ENCODE measurements around the gene EBF3.

The EBF3 gene

GRCh38 chr10:130000918-130001317 is 36.8 kb upstream of the EBF3 start:
- Histone ChIP-seq H3K27me3 (ENCODE audit: insufficient read depth, low read depth) (no peaks in the 10 kb centered on the region), H3K4me2 (no peak overlapping the region), H2AFZ (ENCODE audit: low read depth) (no peak overlapping the region), H4K20me1 (ENCODE audit: insufficient read depth) (no peaks in the 10 kb centered on the region), H3K79me2 (ENCODE audit: insufficient read depth, low read depth) (no peaks in the 10 kb centered on the region), H3K4me3 (IDR thresholded peaks at IDR 0.05; ENCODE audit: insufficient read depth, low read depth, low read length) (no peak overlapping the region), H3K4me1 (ENCODE audit: low read depth, poor library complexity, severe bottlenecking) (no peaks in the 10 kb centered on the region), H3K9ac (no peak overlapping the region), H3K27ac (no peak overlapping the region), H3K36me3 (ENCODE audit: insufficient read depth) (no peaks in the 10 kb centered on the region)
- no peak for TF ChIP-seq CTCF (conservative IDR thresholded peaks at IDR 0.05; ENCODE audit: low read depth, low read length)

DNA sequence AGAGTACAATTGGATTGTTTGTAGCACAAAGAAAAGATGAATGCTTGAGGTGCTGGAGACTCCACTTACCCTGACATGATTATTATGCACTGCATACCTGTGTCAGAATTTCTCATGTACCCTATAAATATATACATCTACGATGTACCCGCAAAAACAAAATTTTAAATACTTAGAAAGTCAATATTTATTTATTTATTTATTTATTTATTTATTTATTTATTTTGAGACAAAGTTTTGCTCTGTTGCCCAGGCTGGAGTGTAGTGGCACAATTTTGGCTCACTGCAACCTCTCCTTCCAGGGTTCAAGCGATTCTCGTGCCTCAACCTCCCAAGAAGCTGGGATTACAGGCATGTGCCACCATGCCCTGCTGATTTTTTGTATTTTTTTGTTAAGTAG is 35.1 kb upstream of the EBF3 start:
- H3K27ac ChIP-seq, result no peak overlapping the region
- H4K20me1 ChIP-seq (ENCODE audit: insufficient read depth), result no peaks in the 10 kb centered on the region
- H3K9ac ChIP-seq, result no peak overlapping the region
- H3K36me3 ChIP-seq (ENCODE audit: insufficient read depth), result no peaks in the 10 kb centered on the region
- no peak overlapping the region for H3K4me2 ChIP-seq
- H3K79me2 ChIP-seq (ENCODE audit: insufficient read depth, low read depth), result no peaks in the 10 kb centered on the region
- H3K4me1 ChIP-seq (ENCODE audit: low read depth, poor library complexity, severe bottlenecking), result no peaks in the 10 kb centered on the region
- no peak overlapping the region for H3K4me3 ChIP-seq (IDR thresholded peaks at IDR 0.05; ENCODE audit: insufficient read depth, low read depth, low read length)
- no peak for TF ChIP-seq CTCF (conservative IDR thresholded peaks at IDR 0.05; ENCODE audit: low read depth, low read length)
- no peak overlapping the region for H2AFZ ChIP-seq (ENCODE audit: low read depth)
- no peaks in the 10 kb centered on the region for H3K27me3 ChIP-seq (ENCODE audit: insufficient read depth, low read depth)

GRCh38 chr10:129993621-129994020 is 29.5 kb upstream of the EBF3 start:
- H2AFZ ChIP-seq (ENCODE audit: low read depth), result no peak overlapping the region

GRCh38 chr10:129992356-129992755 is 28.3 kb upstream of the EBF3 start:
- Histone ChIP-seq H3K9ac (no peak overlapping the region), H3K4me3 (IDR thresholded peaks at IDR 0.05; ENCODE audit: insufficient read depth, low read depth, low read length) (no peak overlapping the region), H3K4me1 (ENCODE audit: low read depth, poor library complexity, severe bottlenecking) (no peaks in the 10 kb centered on the region), H2AFZ (ENCODE audit: low read depth) (no peak overlapping the region), H3K79me2 (ENCODE audit: insufficient read depth, low read depth) (no peaks in the 10 kb centered on the region), H4K20me1 (ENCODE audit: insufficient read depth) (no peaks in the 10 kb centered on the region), H3K27ac (no peak overlapping the region), H3K36me3 (ENCODE audit: insufficient read depth) (no peaks in the 10 kb centered on the region), H3K27me3 (ENCODE audit: insufficient read depth, low read depth) (no peaks in the 10 kb centered on the region), H3K4me2 (no peak overlapping the region)
- TF ChIP-seq CTCF (conservative IDR thresholded peaks at IDR 0.05; ENCODE audit: low read depth, low read length), result no peak

More at GRCh38 chr10:129993621-129994020, 29.5 kb upstream of the EBF3 start:
- no peak for TF ChIP-seq CTCF (conservative IDR thresholded peaks at IDR 0.05; ENCODE audit: low read depth, low read length)
- Histone ChIP-seq H3K9ac (no peak overlapping the region), H3K27ac (no peak overlapping the region), H4K20me1 (ENCODE audit: insufficient read depth) (no peaks in the 10 kb centered on the region), H3K27me3 (ENCODE audit: insufficient read depth, low read depth) (no peaks in the 10 kb centered on the region), H3K36me3 (ENCODE audit: insufficient read depth) (no peaks in the 10 kb centered on the region), H3K4me3 (IDR thresholded peaks at IDR 0.05; ENCODE audit: insufficient read depth, low read depth, low read length) (no peak overlapping the region), H3K4me1 (ENCODE audit: low read depth, poor library complexity, severe bottlenecking) (no peaks in the 10 kb centered on the region), H3K4me2 (no peak overlapping the region), H3K79me2 (ENCODE audit: insufficient read depth, low read depth) (no peaks in the 10 kb centered on the region)

Data from KMS-11 (cell line).